ENCODE results near the gene BRI3BP. TPM values are rescaled to one million over a fixed set of nuclear protein-coding genes. Genes with fewer than 3 reads are reported as not detected.

The BRI3BP gene
- polyA plus RNA-seq, 3 donors: 4.4 to 6.9 (median 5.0) TPM

GRCh38 chr12:125001636-125002035 is 8.2 kb downstream of the BRI3BP start:
- intact Hi-C loops (cut with micrococcal nuclease): no loop called here
- 100% methylated on average over 2 of the region's 3 CpGs for WGBS (ENCODE audit: insufficient coverage)
- Mint-ChIP-seq H3K27ac (peak overlapping the region in 4 of 7 donors; percentile 12 to 79 (median 32)), H3K4me1 (peaks cover 15% of the 10 kb centered on the region), H3K27me3 (ENCODE audit: low read depth in 3 of 3) (peaks cover 0 to 1% (median 0%) of the 10 kb centered on the region in 3 donors), H3K4me3 (no peak overlapping the region), H3K36me3 (peaks cover 13 to 47% of the 10 kb centered on the region in 2 donors), H3K9me3 (no peaks in the 10 kb centered on the region)
- H4K20me1 ChIP-seq (ENCODE audit: insufficient read depth, low read length): peaks cover 32% of the 10 kb centered on the region
- DNase-seq: no peak
- H3K27me3 ChIP-seq (ENCODE audit: control insufficient read depth in 2 of 2, insufficient read depth in 2 of 2, low read length in 2 of 2): no peaks in the 10 kb centered on the region
- no peak for TF ChIP-seq CTCF (IDR thresholded peaks at IDR 0.05)
- H3K79me2 ChIP-seq (ENCODE audit: insufficient read depth, low read length): peaks cover 98% of the 10 kb centered on the region
- peaks cover 9 to 11% of the 10 kb centered on the region in 2 donors for H3K4me1 ChIP-seq (ENCODE audit: control insufficient read depth in 1 of 2, insufficient read depth in 2 of 2, low read length in 2 of 2)
- H3K27ac ChIP-seq (ENCODE audit: low read depth in 1 of 2, low read length in 2 of 2): no peak overlapping the region
- H3K4me2 ChIP-seq (replicated peaks; ENCODE audit: extremely low read depth, low read length, poor library complexity, severe bottlenecking): no peak overlapping the region
- no peak overlapping the region for H2AFZ ChIP-seq (ENCODE audit: insufficient read depth, low read depth, low read length, poor library complexity, severe bottlenecking)
- H3K9ac ChIP-seq (ENCODE audit: insufficient read depth, low read length, poor library complexity, severe bottlenecking): no peak overlapping the region
- H3K36me3 ChIP-seq (replicated peaks in 1 of 2; ENCODE audit: control insufficient read depth in 1 of 2, insufficient read depth in 2 of 2, low read length in 2 of 2): peaks cover 7 to 37% of the 10 kb centered on the region in 2 donors
- H3K4me3 ChIP-seq (replicated peaks in 1 of 3; ENCODE audit: low read depth in 2 of 3, low read length in 3 of 3): no peak overlapping the region
- no peaks in the 10 kb centered on the region for H3K9me3 ChIP-seq (replicated peaks in 1 of 2; ENCODE audit: control insufficient read depth in 1 of 2, insufficient read depth in 1 of 2, low read length in 2 of 2)

GRCh38 chr12:125003021-125003420 is 9.6 kb downstream of the BRI3BP start:
- H3K4me2 ChIP-seq (replicated peaks; ENCODE audit: extremely low read depth, low read length, poor library complexity, severe bottlenecking): no peak overlapping the region
- H3K4me1 Mint-ChIP-seq: peaks cover 5% of the 10 kb centered on the region
- H3K4me3 Mint-ChIP-seq: no peak overlapping the region

More at GRCh38 chr12:125003021-125003420, 9.6 kb downstream of the BRI3BP start:
- TF ChIP-seq CTCF (IDR thresholded peaks at IDR 0.05): no peak
- Histone ChIP-seq H3K27me3 (ENCODE audit: control insufficient read depth in 2 of 2, insufficient read depth in 2 of 2, low read length in 2 of 2) (no peaks in the 10 kb centered on the region), H3K4me1 (ENCODE audit: control insufficient read depth in 1 of 2, insufficient read depth in 2 of 2, low read length in 2 of 2) (no peaks in the 10 kb centered on the region), H3K4me3 (replicated peaks in 1 of 3; ENCODE audit: low read depth in 2 of 3, low read length in 3 of 3) (no peak overlapping the region), H3K36me3 (replicated peaks in 1 of 2; ENCODE audit: control insufficient read depth in 1 of 2, insufficient read depth in 2 of 2, low read length in 2 of 2) (peaks cover 7 to 37% of the 10 kb centered on the region in 2 donors), H3K79me2 (ENCODE audit: insufficient read depth, low read length) (peaks cover 100% of the 10 kb centered on the region), H3K9me3 (replicated peaks in 1 of 2; ENCODE audit: control insufficient read depth in 1 of 2, insufficient read depth in 1 of 2, low read length in 2 of 2) (no peaks in the 10 kb centered on the region), H2AFZ (ENCODE audit: insufficient read depth, low read depth, low read length, poor library complexity, severe bottlenecking) (no peak overlapping the region), H4K20me1 (ENCODE audit: insufficient read depth, low read length) (peaks cover 43% of the 10 kb centered on the region), H3K9ac (ENCODE audit: insufficient read depth, low read length, poor library complexity, severe bottlenecking) (no peak overlapping the region), H3K27ac (ENCODE audit: low read depth in 1 of 2, low read length in 2 of 2) (no peak overlapping the region)
- peaks cover 17 to 52% of the 10 kb centered on the region in 2 donors for H3K36me3 Mint-ChIP-seq
- H3K9me3 Mint-ChIP-seq: no peaks in the 10 kb centered on the region
- intact Hi-C loops (cut with micrococcal nuclease): no loop called here
- 76% methylated on average over 6 of the region's 9 CpGs for WGBS (ENCODE audit: insufficient coverage)
- peaks cover 0 to 1% (median 0%) of the 10 kb centered on the region in 3 donors for H3K27me3 Mint-ChIP-seq (ENCODE audit: low read depth in 3 of 3)
- peak overlapping the region in 4 of 7 donors; percentile 6 to 80 (median 54) for H3K27ac Mint-ChIP-seq
- DNase-seq: no peak
